SK-N-MC (cell line): ENCODE measurements around the gene TRAF3.

Source experiments
- EZH2 ChIP-seq: fragments of 200-600 bp; sonication (generic); IDR thresholded peaks from one replicate; pipeline ENCODE4 v1.6.1; 2017; ENCODE audit warnings: antibody characterized with exemption
- POLR2AphosphoS5 ChIP-seq: IDR thresholded peaks from 2 replicates; pipeline ENCODE4 v1.6.1; 2012; ENCODE audit warnings: mild to moderate bottlenecking, low read depth, low read length, borderline replicate concordance

- TF ChIP-seq POLR2AphosphoS5, result no peak
- no peak for TF ChIP-seq EZH2
These were observed 28.2 kb downstream of the TRAF3 start for GRCh38 chr14:102805371-102805891.
